SK-N-SH (cell line): ENCODE results near the gene SPATA33. TPM values are rescaled to one million over a fixed set of nuclear protein-coding genes. Genes with fewer than 3 reads are reported as not detected.

ENCODE experiments used
- CTCF ChIA-PET: fragments of 300-600, 350-600 bp; formaldehyde crosslinking; extraction: SDS; loops from one replicate; lab custom pipeline; 2021; lab: Yijun Ruan, JAX
- POLR2A ChIA-PET: fragments of 350-600 bp; sonication (Branson Sonifier 250); formaldehyde crosslinking; extraction: SDS; loops from one replicate; lab custom pipeline; 2020; ENCODE audit warnings: antibody characterized with exemption, inconsistent platforms; lab: Yijun Ruan, JAX
- DNase-seq: peaks from one replicate; pipeline ENCODE4 v3.0.0; 2012
- H2AFZ ChIP-seq: fragments of 200-600 bp; sonication (generic); 2 replicates; pipeline ENCODE4 v1.8.1; 2016; ENCODE audit warnings: antibody characterized with exemption, mild to moderate bottlenecking, low read depth
- H3F3A ChIP-seq: fragments of 200-600 bp; sonication (generic); replicated peaks from 2 replicates; pipeline ENCODE3; 2016; ENCODE audit warnings: antibody characterized with exemption, mild to moderate bottlenecking; ENCODE audit not compliant: insufficient read depth
- H3K27ac ChIP-seq, 2 experiments: fragments of 200-500 bp in 1 of 2; fragments of 200-600 bp in 1 of 2; sonication (Bioruptor generic) in 1 of 2; sonication (generic), shearing (Covaris generic) in 1 of 2; 2 replicates each; pipeline versions ENCODE4 v1.5.1 to v1.6.1; 2014 to 2016; ENCODE audit warnings: low read depth in 2 of 2, inconsistent platforms in 1 of 2, low read length in 1 of 2, mild to moderate bottlenecking in 1 of 2, mixed read lengths in 1 of 2
- H3K27me3 ChIP-seq: fragments of 200-600 bp; sonication (generic), shearing (Covaris generic); 2 replicates; pipeline ENCODE4 v1.6.1; 2016; ENCODE audit warnings: mixed run types; ENCODE audit not compliant: insufficient read depth
- H3K36me3 ChIP-seq, 2 experiments: fragments of 200-500 bp in 1 of 2; fragments of 200-600 bp in 1 of 2; sonication (Bioruptor generic) in 1 of 2; sonication (generic) in 1 of 2; replicated peaks in 1 of 2; 2 replicates each; pipeline versions ENCODE3 to v1.5.1; 2014 to 2016; ENCODE audit warnings: low read length in 1 of 2, mild to moderate bottlenecking in 1 of 2; ENCODE audit not compliant: insufficient read depth in 2 of 2, control insufficient read depth in 1 of 2
- H3K4me1 ChIP-seq, 2 experiments: fragments of 200-500 bp in 1 of 2; fragments of 200-600 bp in 1 of 2; sonication (Bioruptor generic) in 1 of 2; sonication (generic), shearing (Covaris generic) in 1 of 2; 2 replicates each; pipeline versions ENCODE4 v1.5.1 to v1.6.1; 2014 to 2016; ENCODE audit warnings: low read depth in 1 of 2, low read length in 1 of 2, mixed run types in 1 of 2; ENCODE audit not compliant: insufficient read depth in 2 of 2, control insufficient read depth in 1 of 2
- H3K4me2 ChIP-seq: fragments of 200-600 bp; sonication (generic), shearing (Covaris generic); 2 replicates; pipeline ENCODE4 v1.6.1; 2017; ENCODE audit warnings: mixed run types
- H3K4me3 ChIP-seq, 2 experiments: fragments of 200-500 bp in 1 of 2; fragments of 200-600 bp in 1 of 2; sonication (Bioruptor generic) in 1 of 2; sonication (generic), shearing (Covaris generic) in 1 of 2; 2 replicates each; pipeline versions ENCODE4 v1.5.1 to v1.8.1; 2014 to 2016; ENCODE audit warnings: low read depth in 2 of 2, inconsistent platforms in 1 of 2, low read length in 1 of 2, mild to moderate bottlenecking in 1 of 2, mixed read lengths in 1 of 2, moderate library complexity in 1 of 2
- H3K79me2 ChIP-seq: fragments of 200-600 bp; sonication (generic); 2 replicates; pipeline ENCODE4 v1.8.1; 2017; ENCODE audit warnings: mild to moderate bottlenecking; ENCODE audit not compliant: insufficient read depth
- H3K9ac ChIP-seq: fragments of 200-600 bp; sonication (generic); 2 replicates; pipeline ENCODE4 v1.6.1; 2017; ENCODE audit warnings: mixed run types
- H3K9me2 ChIP-seq: fragments of 200-600 bp; sonication (generic); 2 replicates; pipeline ENCODE4 v1.6.1; 2017; ENCODE audit warnings: mixed run types
- H3K9me3 ChIP-seq: fragments of 200-600 bp; sonication (generic); 2 replicates; pipeline ENCODE4 v1.6.1; 2017; ENCODE audit warnings: mixed run types, mild to moderate bottlenecking, moderate library complexity
- H4K20me1 ChIP-seq: fragments of 200-600 bp; sonication (generic); 2 replicates; pipeline ENCODE4 v1.6.1; 2017; ENCODE audit warnings: mild to moderate bottlenecking, mixed run types; ENCODE audit not compliant: insufficient read depth
- CTCF ChIP-seq: fragments of 200-600 bp; sonication (generic); IDR thresholded peaks from 2 replicates; pipeline ENCODE4 v1.6.1; 2017; ENCODE audit warnings: antibody characterized with exemption, mild to moderate bottlenecking, moderate library complexity
- ELF1 ChIP-seq: IDR thresholded peaks from 2 replicates; pipeline ENCODE4 v1.4.0; 2012
- FOSL2 ChIP-seq: IDR thresholded peaks from 2 replicates; pipeline ENCODE4 v1.4.0; 2012; ENCODE audit warnings: low read depth, mild to moderate bottlenecking, moderate library complexity, borderline replicate concordance
- MXI1 ChIP-seq: IDR thresholded peaks from 2 replicates; pipeline ENCODE4 v1.6.1; 2012; ENCODE audit warnings: mild to moderate bottlenecking, low read depth, low read length, improper control_type of control experiment
- POLR2AphosphoS5 ChIP-seq: IDR thresholded peaks from 2 replicates; pipeline ENCODE4 v1.6.1; 2012; ENCODE audit warnings: low read depth, low read length
- REST ChIP-seq: IDR thresholded peaks from 2 replicates; pipeline ENCODE4 v1.6.1; 2012; ENCODE audit warnings: mild to moderate bottlenecking, low read depth, low read length, moderate library complexity
- SMC3 ChIP-seq: IDR thresholded peaks from 2 replicates; pipeline ENCODE4 v1.6.1; 2012; ENCODE audit warnings: low read depth, low read length, improper control_type of control experiment
- TAF1 ChIP-seq: IDR thresholded peaks from 2 replicates; pipeline ENCODE4 v1.6.1; 2012; ENCODE audit warnings: low read depth, mild to moderate bottlenecking, low read length, moderate library complexity, borderline replicate concordance
- TCF12 ChIP-seq: IDR thresholded peaks from 2 replicates; pipeline ENCODE4 v1.4.0; 2012
- USF1 ChIP-seq: IDR thresholded peaks from 2 replicates; pipeline ENCODE4 v1.4.0; 2012; ENCODE audit warnings: low read depth, borderline replicate concordance
- YY1 ChIP-seq: IDR thresholded peaks from 2 replicates; pipeline ENCODE4 v1.4.0; 2012; ENCODE audit warnings: low read depth, mild to moderate bottlenecking
- ZBTB33 ChIP-seq: IDR thresholded peaks from 2 replicates; pipeline ENCODE4 v1.4.0; 2012; ENCODE audit warnings: low read depth, borderline replicate concordance
- WGBS: methylation state at CpG from one replicate; pipeline ENCODE4 v1.1.6; 2017; ENCODE audit warnings: low lambda C conversion rate; 5-methylcytosine and 5-hydroxymethylcytosine counted together
- polyA plus RNA-seq, 3 experiments: library from polyadenylated mRNA; depleted of rRNA; stranded (reverse); fragments of >200 nt; gene quantifications; 2 replicates each; pipeline ENCODE4 v1.2.3, GENCODE V29; 2012
- TF ChIP-seq, protein P1 (sequence below): fragments of 150-350 bp; IDR thresholded peaks from 2 replicates; pipeline ENCODE4 v1.6.1; 2016; ENCODE audit warnings: mild to moderate bottlenecking, low read depth, low read length

Gene SPATA33
- polyA plus RNA-seq, 1 of the 3 experiments (the other 2 are of a cell fraction): 7.2 TPM

- no peak for TF ChIP-seq ZBTB33
- TF ChIP-seq POLR2AphosphoS5: no peak
- no peak for TF ChIP-seq CTCF
- TF ChIP-seq ELF1: no peak
- TF ChIP-seq USF1: no peak
- no peak for TF ChIP-seq TCF12
Observed at GRCh38 chr16:89709716-89710432, 52.2 kb downstream of the SPATA33 start (continued).

DNA sequence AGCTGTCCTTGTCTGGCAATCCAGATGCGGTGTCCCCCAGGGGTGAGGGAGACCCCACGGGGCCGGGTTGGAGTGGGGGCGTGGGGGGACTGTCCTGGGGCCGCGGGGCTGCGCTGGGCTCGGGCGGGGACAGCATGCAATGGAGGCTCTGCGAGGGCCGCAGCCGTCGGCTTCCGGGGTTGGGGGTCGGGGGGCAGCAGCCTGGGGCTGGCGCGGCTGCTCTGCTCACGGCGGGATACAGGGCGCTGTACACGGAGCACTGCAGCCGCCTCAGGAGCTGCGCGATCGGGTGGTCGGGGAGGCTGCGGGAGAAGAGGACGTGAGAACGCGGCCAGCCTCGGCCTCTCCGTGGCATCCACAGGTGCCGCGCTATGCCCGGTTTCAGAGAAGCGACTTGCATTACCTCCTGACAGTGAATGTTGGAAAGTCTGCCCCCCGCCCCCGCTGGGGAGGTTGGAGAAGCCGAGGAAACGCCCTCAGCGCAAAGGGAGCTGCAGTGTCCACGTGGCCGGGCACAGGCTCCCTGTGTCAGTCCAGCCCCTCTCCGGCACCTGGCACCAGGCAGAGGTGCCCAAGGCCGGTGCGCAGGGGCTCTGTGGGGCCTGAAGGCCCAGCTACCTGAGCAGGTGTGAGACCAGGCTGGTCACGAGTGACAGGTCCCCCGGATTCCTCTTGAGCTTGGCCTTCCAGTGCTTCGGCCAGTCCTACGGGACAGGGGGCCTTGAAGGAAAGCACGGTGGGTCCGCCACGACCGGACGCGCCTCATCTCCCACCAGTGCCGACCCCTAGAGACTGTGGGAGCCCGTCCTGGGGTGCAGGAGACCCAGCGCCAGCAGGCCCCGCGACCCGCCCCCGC is 53.3 kb downstream of the SPATA33 start:
- H3K27me3 ChIP-seq: no peaks in the 10 kb centered on the region
- TF ChIP-seq TAF1: no peak
- TF ChIP-seq USF1: no peak
- TF ChIP-seq SMC3: no peak
- no peak for TF ChIP-seq MXI1
- no peak for TF ChIP-seq YY1
- TF ChIP-seq, protein P1, sequence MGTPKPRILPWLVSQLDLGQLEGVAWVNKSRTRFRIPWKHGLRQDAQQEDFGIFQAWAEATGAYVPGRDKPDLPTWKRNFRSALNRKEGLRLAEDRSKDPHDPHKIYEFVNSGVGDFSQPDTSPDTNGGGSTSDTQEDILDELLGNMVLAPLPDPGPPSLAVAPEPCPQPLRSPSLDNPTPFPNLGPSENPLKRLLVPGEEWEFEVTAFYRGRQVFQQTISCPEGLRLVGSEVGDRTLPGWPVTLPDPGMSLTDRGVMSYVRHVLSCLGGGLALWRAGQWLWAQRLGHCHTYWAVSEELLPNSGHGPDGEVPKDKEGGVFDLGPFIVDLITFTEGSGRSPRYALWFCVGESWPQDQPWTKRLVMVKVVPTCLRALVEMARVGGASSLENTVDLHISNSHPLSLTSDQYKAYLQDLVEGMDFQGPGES: no peak
- TF ChIP-seq REST: no peak
- no peak for TF ChIP-seq FOSL2
- H3K9ac ChIP-seq: no peak overlapping the region
- peaks cover 0 to 4% of the 10 kb centered on the region in 2 experiments for H3K36me3 ChIP-seq
- POLR2A ChIA-PET: interaction anchor here (0.6 to 2.0 kb wide), 2 partner anchors 11 to 163 kb away, joined by 3 to 6 read pairs; partner anchors contain the start of gene TCF25
- H3K27ac ChIP-seq: no peak overlapping the region
- peaks cover 0 to 3% of the 10 kb centered on the region in 2 experiments; a peak in 1 of 4 replicates for H3K4me1 ChIP-seq
- H4K20me1 ChIP-seq: no peaks in the 10 kb centered on the region
- H3F3A ChIP-seq: peaks cover 6% of the 10 kb centered on the region
- DNase-seq: no peak
- H3K4me3 ChIP-seq: no peak overlapping the region
- 97% methylated on average over 27 of the region's 63 CpGs for WGBS
- H3K4me2 ChIP-seq: no peak overlapping the region
- H3K9me2 ChIP-seq: no peaks in the 10 kb centered on the region
- H3K79me2 ChIP-seq: peaks cover 20% of the 10 kb centered on the region
- no peaks in the 10 kb centered on the region for H3K9me3 ChIP-seq
- CTCF ChIA-PET: interaction anchor here (1.3 to 3.0 kb wide), 3 partner anchors 9 to 150 kb away, joined by 4 to 14 read pairs (median 6); partner anchors contain the start of gene VPS9D1
- no peak overlapping the region for H2AFZ ChIP-seq
